ENCODE measurements around the gene PPP6R1.
A peak's percentile ranks its signal among the peaks of the same experiment; 100 is the strongest.
"Not testable (repeated sequence)": the region's sequence is repeated elsewhere in the genome, so short reads cannot be mapped to it uniquely, and the experiment has no call there.

PPP6R1 gene

DNA sequence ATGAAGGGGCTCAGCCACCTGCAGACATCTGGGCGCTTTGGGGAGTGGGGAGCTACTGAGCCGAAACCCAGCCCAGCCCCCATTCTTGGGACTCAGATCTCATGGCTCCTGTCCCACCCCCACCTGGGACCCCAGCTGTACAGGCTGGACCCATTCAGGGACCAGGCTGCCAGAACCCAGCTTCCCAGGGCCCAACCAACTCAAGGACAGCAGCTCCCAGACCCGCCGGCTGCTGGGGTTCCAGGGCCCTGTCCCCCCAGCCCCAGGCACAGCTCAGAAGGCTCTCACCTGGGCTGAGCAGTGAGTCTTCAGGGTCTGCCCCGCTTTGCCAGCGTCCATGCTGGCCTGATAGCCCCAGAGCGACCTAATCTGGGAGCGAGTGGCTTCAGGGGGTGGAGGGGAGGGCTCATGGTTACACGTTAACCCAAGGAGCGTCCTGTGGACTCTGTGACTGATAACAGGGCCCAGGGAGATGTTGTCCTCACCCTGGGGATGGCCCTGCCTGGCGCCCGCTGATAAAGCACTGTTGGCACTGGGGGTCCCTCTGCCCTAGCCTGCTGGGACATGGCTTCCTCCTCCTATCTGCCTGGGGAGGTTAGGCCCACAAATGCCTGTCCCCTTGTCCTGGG lies 30.3 kb downstream of the PPP6R1 start, which contains the start of gene TMEM86B:
TMEM86B (minus strand) TSS at position 361 of the 629 bp plus-strand sequence; CDS start at position 339, 22 bp downstream.
- H3K4me3 ChIP-seq (ENCODE audit: low read depth, low read length), result no peak within 1 kb of the TSS
- no peak for DNase-seq (ENCODE audit: low read depth)

- no peak overlapping the region for H3K4me3 ChIP-seq (ENCODE audit: low read depth, low read length)
- DNase-seq (ENCODE audit: low read depth), result no peak
Observed at GRCh38 chr19:55228015-55228391, 30.8 kb downstream of the PPP6R1 start.

DNA sequence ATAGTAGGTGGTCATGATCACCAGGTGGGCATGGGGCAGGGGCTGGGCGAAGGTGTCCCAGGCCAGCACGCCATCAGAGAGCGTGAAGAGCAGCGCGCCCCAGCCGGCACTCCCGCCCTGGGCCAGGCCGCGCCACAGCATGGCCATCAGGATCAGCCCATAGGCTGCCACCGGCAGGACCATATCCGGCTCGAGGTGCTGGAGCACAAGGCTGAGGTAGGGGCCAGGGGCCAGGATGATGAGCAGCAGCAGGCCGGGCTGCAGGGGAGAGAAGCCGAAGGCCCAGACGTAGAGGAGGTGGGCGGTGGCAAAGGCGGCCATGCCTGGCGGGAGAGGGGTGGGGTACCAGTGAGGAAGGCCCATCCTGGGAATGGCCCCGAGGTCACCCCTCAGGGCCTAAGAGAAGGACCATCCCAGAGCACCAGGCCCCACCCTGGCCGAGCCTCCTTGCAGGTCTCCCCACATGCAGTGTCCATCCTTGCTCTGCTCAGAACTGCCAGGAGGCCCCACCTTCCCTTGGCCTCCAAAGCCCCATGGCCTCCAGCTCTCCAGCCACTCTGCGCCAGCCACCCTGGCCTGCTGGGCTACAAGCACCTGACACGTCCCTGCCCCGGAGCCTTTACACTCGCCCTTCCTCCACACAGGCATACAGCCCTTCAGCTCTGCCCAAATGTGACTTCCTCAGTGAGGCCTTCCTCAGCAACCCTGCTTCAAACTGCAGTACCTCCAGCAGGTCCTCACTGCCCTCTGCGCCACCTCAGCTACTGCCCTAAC lies 31.4 kb downstream of the PPP6R1 start:
- DNase-seq (ENCODE audit: low read depth), result no peak
- no peak overlapping the region for H3K4me3 ChIP-seq (ENCODE audit: low read depth, low read length)

GRCh38 chr19:55226788-55227187 lies 32.0 kb downstream of the PPP6R1 start:
- no peak overlapping the region for H3K4me3 ChIP-seq (ENCODE audit: low read depth, low read length)
- no peak for DNase-seq (ENCODE audit: low read depth)

DNA sequence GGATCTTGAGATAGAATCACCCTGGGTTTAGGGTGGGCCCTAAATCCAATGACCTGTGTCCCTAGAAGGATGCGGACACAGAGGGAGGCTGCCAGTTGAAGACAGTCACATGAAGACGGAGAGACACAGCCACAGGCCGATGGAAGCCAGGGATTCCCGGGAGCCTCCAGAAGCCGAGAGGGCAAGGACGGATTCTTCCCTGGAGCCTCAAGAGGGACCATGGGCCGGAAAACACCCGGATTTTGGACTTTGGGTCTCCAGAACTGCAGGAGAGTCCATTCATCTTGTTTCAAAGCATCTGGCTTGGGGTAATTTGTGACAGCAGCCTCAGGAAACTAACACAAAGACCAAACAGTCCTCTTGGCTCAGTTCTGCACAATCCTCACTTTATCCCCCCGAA lies 32.5 kb downstream of the PPP6R1 start:
- no peak overlapping the region for H3K4me3 ChIP-seq (ENCODE audit: low read depth, low read length)
- no peak for DNase-seq (ENCODE audit: low read depth)

DNA sequence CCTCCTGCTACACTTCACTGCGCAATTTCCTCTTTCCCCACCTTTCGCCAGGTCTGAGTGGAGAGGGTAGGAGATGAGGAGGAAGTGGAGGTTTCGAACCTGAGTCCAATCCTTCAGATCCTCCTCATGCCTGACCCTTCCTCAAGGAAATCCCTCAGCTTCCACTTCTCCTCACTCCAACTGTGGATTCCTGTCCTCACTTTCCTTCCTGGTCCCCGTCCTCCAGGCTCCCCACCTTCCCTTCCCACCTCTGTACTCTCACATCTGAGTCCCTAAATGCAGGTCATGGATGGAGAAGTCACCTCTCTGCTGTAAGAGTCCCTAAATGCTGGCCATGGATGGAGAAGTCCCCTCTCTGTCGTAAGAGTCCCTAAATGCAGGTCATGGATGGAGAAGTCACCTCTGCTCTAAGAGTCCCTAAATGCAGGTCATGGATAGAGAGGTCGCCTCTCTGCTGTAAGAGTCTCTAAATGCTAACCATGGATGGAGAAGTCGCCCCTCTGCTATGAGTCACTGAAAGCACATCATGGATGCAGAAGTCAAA lies 33.3 kb downstream of the PPP6R1 start:
- no peak overlapping the region for H3K4me3 ChIP-seq (ENCODE audit: low read depth, low read length)
- no peak for DNase-seq (ENCODE audit: low read depth)

DNA sequence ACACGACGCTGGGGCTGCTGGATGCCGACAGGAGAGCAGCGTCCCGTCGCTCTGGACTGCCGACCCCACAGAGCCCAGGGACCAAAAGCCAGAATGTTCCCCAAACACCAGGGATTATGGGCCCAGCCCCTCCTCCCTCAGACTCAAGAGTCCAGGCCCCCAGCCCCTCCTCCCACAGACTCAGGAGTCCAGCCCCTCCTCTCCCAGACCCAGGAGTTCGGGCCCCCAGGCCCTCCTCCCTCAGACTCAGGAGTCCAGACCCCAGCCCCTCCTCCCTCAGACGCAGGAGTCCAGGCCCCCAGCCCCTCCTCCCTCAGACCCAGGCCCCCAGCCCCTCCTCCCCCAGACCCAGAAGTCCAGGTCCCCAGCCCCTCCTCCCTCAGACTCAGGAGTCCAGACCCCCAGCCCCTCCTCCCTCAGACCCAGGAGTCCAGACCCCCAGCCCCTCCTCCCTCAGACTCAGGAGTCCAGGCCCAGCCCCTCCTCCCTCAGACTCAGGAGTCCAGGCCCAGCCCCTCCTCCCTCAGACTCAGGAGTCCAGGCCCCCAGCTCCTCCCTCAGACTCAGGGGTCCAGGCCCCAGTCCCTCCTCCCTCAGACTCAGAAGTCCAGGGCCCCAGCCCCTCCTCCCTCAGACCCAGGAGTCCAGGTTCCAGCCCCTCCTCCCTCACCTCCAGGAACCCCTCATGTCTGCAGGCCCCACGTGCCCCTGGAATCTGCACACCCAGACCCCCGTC lies 34.0 kb downstream of the PPP6R1 start:
- DNase-seq (ENCODE audit: low read depth); H3K4me3 ChIP-seq (ENCODE audit: low read depth, low read length): not testable (repeated sequence)

- no peak overlapping the region for H3K4me3 ChIP-seq (ENCODE audit: low read depth, low read length)
- DNase-seq (ENCODE audit: low read depth), result no peak
Observed at GRCh38 chr19:55224038-55224665, 34.7 kb downstream of the PPP6R1 start.

DNA sequence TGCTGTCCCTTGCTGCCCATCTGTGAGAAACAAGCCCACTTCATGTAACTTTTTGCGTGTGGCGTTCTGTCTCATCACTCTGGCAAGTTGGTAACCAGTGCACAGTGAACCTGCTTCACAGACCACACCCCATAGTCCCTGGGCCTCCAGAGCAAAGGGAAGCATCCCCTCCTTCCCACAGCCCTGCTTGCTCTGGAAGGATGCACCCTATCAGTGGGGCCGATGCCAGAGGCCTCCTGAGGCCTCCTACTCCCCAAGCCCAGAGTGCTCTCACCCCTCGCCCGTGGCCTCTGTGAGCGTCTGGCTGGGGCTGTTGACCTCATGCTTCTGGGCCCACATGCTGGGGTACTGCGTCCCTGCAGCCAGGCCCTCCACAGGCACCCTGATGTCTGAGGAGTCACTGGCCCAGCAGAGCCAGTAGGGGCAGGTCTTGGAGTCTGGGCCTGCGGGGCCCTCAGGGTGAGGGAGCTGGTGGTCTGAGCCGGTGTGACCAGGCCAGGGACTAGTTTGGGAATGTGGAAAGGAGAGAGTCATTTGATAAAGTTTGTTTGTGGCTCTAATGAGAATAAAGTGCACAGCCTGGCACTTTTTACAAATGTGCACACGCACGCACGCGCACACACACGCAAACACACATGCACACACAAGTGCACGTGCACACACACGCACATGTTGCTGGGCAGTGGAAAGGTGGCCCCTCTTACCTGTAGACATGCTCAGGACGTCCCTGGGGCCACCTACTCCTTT lies 35.4 kb downstream of the PPP6R1 start:
- no peak for DNase-seq (ENCODE audit: low read depth)
- H3K4me3 ChIP-seq (ENCODE audit: low read depth, low read length), result no peak overlapping the region

DNA sequence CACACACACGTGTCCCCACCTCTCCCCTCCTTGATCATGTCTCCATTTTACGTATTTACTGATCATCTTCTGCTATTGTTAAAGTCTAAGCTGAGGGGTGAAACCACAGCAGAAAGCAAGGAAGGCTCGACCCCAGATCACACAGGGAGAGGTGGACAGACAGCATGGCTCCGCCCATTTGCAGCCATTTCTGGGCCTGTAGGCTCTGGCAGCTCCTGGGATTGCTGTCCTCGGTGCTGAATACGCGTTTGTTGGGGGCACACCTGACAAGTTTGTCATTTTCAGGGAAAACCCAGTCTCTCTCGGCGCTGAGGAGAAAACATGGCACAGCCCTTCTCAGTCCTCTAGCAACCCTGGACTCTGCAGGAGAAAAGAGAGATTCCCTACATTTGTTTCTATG lies 38.3 kb downstream of the PPP6R1 start:
- DNase-seq (ENCODE audit: low read depth), result no peak
- no peak overlapping the region for H3K4me3 ChIP-seq (ENCODE audit: low read depth, low read length)

GRCh38 chr19:55216461-55217198 lies 42.2 kb downstream of the PPP6R1 start:
- H3K4me3 ChIP-seq (ENCODE audit: low read depth, low read length), result peak overlapping the region; percentile 42
- DNase-seq (ENCODE audit: low read depth), result peak; percentile 98

GRCh38 chr19:55213547-55213946 lies 45.3 kb downstream of the PPP6R1 start:
- no peak overlapping the region for H3K4me3 ChIP-seq (ENCODE audit: low read depth, low read length)
- DNase-seq (ENCODE audit: low read depth), result no peak

GRCh38 chr19:55212447-55212846 lies 46.4 kb downstream of the PPP6R1 start:
- DNase-seq (ENCODE audit: low read depth), result no peak
- no peak overlapping the region for H3K4me3 ChIP-seq (ENCODE audit: low read depth, low read length)

GRCh38 chr19:55209693-55210472 lies 48.9 kb downstream of the PPP6R1 start:
- DNase-seq (ENCODE audit: low read depth), result peak; percentile 58
- no peak overlapping the region for H3K4me3 ChIP-seq (ENCODE audit: low read depth, low read length)

GRCh38 chr19:55208880-55209692 lies 49.7 kb downstream of the PPP6R1 start, which contains the start of gene PTPRH:
Gene PTPRH, minus strand, starts transcription at chr19:55209501. Its CDS starts 68 bp downstream, at chr19:55209433.
- H3K4me3 ChIP-seq (ENCODE audit: low read depth, low read length), result no peak within 1 kb of the TSS
- no peak for DNase-seq (ENCODE audit: low read depth)

DNA sequence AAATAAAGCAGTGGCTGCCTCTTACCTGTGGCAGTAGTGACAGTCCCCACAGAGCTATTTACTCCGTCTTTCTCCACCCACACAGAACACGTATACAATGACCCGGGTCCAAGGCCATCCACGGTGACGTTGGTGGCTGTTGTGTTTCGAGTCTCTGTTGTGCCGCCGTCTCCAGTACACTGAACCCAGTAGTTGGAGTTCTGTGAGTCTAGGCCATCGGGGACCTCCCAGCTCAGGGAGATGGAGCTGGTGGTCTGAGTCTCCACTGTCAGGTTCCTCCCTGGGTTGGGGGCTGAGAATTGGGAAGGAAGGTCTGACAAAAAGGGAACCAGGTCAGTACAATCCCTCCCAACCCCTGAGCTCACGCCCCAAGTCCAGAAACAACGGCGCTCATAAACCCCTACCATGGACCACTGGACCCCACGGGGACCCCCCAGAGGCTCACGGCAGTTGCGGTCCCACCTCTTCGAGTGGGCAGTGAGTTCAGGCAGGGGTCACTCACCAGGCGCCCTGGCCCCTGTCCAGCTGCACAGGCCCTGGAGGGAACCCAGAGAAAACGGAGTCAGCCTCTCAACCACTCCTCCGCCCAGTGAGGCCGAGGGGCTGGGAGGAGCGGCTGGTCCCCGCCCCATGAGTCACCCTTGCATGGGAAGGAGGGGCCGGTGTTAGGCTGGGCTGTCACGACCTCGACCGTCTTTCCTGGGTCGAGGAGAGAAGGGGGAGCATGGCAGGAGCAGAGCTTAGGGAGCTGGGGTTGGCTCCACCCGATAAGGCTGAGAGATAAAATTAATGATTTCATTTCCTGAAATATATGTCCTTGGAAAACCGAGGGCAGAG lies 51.9 kb downstream of the PPP6R1 start:
- peak; percentile 49 for DNase-seq (ENCODE audit: low read depth)
- H3K4me3 ChIP-seq (ENCODE audit: low read depth, low read length), result peak overlapping the region; percentile 14

All from skeletal muscle cell (primary cell).